Keratinocyte (primary cell): Measurements from ENCODE around the gene C2CD5.

ENCODE experiments used
- EZH2 ChIP-seq: IDR thresholded peaks from one replicate; pipeline ENCODE4 v1.6.1; 2012; ENCODE audit warnings: inconsistent platforms, mild to moderate bottlenecking, low read length, moderate library complexity
- TF ChIP-seq, protein P1 (sequence below), 3 experiments: IDR thresholded peaks in 1 of 3; conservative IDR thresholded peaks in 1 of 3; optimal IDR thresholded peaks in 1 of 3; 2 replicates in 2 of 3; 3 replicates in 1 of 3; pipeline versions ENCODE3 to v1.5.1; 2011; ENCODE audit warnings: low read length in 3 of 3, mild to moderate bottlenecking in 3 of 3, moderate library complexity in 2 of 3, control low read depth in 1 of 3, inconsistent platforms in 1 of 3; ENCODE audit not compliant: insufficient read depth in 2 of 3; ENCODE audit errors: extremely low read depth in 1 of 3

DNA sequence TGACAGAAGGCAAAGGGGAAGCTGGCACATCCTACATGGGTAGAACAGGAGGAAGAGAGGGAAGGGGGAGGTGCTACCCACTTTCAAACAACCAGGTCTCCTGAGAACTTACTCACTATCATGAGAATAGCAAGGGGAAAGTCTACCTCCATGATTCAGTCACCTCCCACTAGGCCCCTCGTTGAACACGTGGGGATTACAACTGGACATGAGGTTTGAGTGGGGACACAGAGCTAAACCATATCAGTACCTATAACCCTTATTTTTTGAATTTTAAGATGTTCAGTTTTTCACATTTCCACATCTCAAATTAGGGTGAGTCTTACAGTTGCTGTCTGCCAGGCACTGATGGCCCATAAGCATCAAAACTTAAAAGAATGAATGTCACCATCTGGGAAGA lies 129.6 kb downstream of the C2CD5 start:
- TF ChIP-seq, protein P1, sequence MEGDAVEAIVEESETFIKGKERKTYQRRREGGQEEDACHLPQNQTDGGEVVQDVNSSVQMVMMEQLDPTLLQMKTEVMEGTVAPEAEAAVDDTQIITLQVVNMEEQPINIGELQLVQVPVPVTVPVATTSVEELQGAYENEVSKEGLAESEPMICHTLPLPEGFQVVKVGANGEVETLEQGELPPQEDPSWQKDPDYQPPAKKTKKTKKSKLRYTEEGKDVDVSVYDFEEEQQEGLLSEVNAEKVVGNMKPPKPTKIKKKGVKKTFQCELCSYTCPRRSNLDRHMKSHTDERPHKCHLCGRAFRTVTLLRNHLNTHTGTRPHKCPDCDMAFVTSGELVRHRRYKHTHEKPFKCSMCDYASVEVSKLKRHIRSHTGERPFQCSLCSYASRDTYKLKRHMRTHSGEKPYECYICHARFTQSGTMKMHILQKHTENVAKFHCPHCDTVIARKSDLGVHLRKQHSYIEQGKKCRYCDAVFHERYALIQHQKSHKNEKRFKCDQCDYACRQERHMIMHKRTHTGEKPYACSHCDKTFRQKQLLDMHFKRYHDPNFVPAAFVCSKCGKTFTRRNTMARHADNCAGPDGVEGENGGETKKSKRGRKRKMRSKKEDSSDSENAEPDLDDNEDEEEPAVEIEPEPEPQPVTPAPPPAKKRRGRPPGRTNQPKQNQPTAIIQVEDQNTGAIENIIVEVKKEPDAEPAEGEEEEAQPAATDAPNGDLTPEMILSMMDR (optimal IDR thresholded peaks at IDR 0.05 in 1 of 3, IDR thresholded peaks at IDR 0.05 in 1 of 3, conservative IDR thresholded peaks at IDR 0.05 in 1 of 3; ENCODE audit: extremely low read depth in 1 of 3, insufficient read depth in 2 of 3, low read length in 3 of 3): no peak
- no peak for TF ChIP-seq EZH2
